Pulmonary artery endothelial cell (primary cell): ENCODE data around the gene GADD45GIP1. TPM values are rescaled to one million over a fixed set of nuclear protein-coding genes. Genes with fewer than 3 reads are reported as not detected.
"Not testable (repeated sequence)": the region's sequence is repeated elsewhere in the genome, so short reads cannot be mapped to it uniquely, and the experiment has no call there.

ENCODE experiments used
- DNase-seq: peaks from one replicate; pipeline ENCODE4 v3.0.0-alpha.2; 2011; ENCODE audit warnings: low read depth, low spot score
- total RNA-seq: library from RNA; depleted of rRNA; stranded (reverse); fragments of >200 nt; gene quantifications from 2 replicates; pipeline ENCODE4 v1.2.3, GENCODE V29; 2014

GADD45GIP1 gene
- total RNA-seq, 1 donor from 2014 or later = 33.3 TPM

GRCh38 chr19:12990431-12990830 lies 33.4 kb upstream of the GADD45GIP1 start:
- DNase-seq = no peak

- no peak for DNase-seq
Observed at GRCh38 chr19:12987781-12988180, 30.8 kb upstream of the GADD45GIP1 start.

- no peak for DNase-seq
Observed at GRCh38 chr19:12987190-12987589, 30.2 kb upstream of the GADD45GIP1 start.

- DNase-seq = no peak
Observed at GRCh38 chr19:12986726-12987125, 29.7 kb upstream of the GADD45GIP1 start.

GRCh38 chr19:12985049-12985776 lies 28.2 kb upstream of the GADD45GIP1 start:
- no peak for DNase-seq

GRCh38 chr19:12984683-12985048 lies 27.6 kb upstream of the GADD45GIP1 start:
- DNase-seq = no peak

GRCh38 chr19:12984143-12984627 lies 27.2 kb upstream of the GADD45GIP1 start:
- DNase-seq = no peak

- no peak for DNase-seq
Observed at GRCh38 chr19:12983542-12984142, 26.6 kb upstream of the GADD45GIP1 start.

- no peak for DNase-seq
Observed at GRCh38 chr19:12983091-12983490, 26.1 kb upstream of the GADD45GIP1 start.

GRCh38 chr19:12982648-12983047 lies 25.6 kb upstream of the GADD45GIP1 start:
- DNase-seq = no peak

- DNase-seq = no peak
Observed at GRCh38 chr19:12979974-12980373, 23.0 kb upstream of the GADD45GIP1 start.

- DNase-seq = not testable (repeated sequence)
Observed at GRCh38 chr19:12976109-12976508, 19.1 kb upstream of the GADD45GIP1 start.

GRCh38 chr19:12975221-12975741 lies 18.3 kb upstream of the GADD45GIP1 start:
- DNase-seq = no peak

- no peak for DNase-seq
Observed at GRCh38 chr19:12974301-12975220, 17.5 kb upstream of the GADD45GIP1 start.

GRCh38 chr19:12973236-12973635 lies 16.2 kb upstream of the GADD45GIP1 start:
- DNase-seq = no peak

GRCh38 chr19:12970070-12970820 lies 13.2 kb upstream of the GADD45GIP1 start:
- DNase-seq = no peak

GRCh38 chr19:12969292-12969988 lies 12.4 kb upstream of the GADD45GIP1 start, which contains the start of gene DAND5:
TSS of gene DAND5 (plus strand) at chr19:12969576. CDS start at chr19:12969661, 85 bp downstream.
- DNase-seq = no peak

GRCh38 chr19:12967907-12968306 lies 10.9 kb upstream of the GADD45GIP1 start:
- DNase-seq = no peak

GRCh38 chr19:12965812-12966135 lies 8.8 kb upstream of the GADD45GIP1 start:
- DNase-seq = no peak
